Fibroblast of gingiva (primary cell): Measurements from ENCODE around the gene NMRAL1.
A peak's percentile ranks its signal among the peaks of the same experiment; 100 is the strongest.

Experiments
- DNase-seq: peaks from one replicate; pipeline ENCODE4 v3.0.0-alpha.2; 2011; ENCODE audit warnings: low read depth

The NMRAL1 gene

DNA sequence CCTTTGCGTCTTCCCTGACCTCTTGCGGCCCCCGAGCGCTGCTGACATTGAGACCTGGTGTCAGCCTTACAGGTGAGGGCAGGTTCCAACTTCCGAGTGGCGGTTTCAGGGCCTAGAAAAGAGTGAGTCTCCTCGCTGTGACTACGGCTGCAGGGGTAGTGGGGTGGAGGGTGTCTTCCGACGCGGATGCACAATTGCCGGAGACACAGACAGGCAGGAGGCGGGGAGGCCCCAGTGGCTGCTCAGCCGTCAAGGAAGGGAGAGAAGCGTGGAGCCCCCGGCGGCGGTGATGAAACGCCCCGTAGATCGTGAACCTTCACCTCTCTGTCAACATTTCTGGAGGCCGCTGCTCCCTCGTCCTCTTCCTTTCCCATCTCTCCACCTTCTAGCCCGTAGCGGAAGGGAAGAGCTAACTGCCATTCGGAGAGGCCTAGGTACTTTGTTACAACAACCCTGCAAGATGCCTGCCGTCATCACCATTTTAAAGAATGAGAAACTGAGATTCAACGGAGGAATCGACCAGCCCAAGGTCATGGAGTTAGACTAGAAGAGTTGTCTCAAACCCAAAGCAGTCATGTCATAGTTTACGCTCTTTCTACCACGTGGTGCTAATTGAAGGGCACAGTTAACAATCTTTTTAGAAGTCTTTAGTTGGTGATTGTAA lies 48.3 kb downstream of the NMRAL1 start:
- no peak for DNase-seq

DNA sequence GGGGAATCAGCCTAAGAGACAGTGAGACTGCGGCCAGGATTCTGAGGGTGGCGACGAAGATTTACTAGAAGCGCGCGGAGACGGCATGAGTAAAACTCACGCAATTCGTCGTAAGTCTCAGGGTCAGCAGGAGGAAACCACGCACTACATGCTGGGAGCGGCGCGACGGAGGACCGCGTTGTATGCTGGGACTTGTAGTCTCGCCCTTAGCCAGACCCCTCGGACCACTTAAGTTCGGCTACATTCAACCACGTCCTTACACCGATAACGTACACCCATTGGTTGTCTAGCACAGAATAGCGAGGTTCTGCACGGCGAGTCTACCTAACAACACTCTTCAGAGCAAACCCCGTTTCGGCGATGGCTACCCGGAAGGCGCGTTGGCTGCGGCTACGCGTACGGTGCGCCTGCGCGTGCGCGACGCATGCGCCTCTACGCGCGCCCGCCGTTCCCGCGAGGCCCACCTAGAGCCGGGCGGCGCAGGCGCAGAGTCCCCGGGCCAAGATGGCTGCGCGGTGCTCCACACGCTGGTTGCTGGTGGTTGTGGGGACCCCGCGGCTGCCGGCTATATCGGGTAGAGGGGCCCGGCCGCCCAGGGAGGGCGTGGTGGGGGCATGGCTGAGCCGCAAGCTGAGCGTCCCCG lies 48.9 kb downstream of the NMRAL1 start, which contains the start of gene DNAJA3:
DNAJA3 (plus strand) TSS at position 491 of the 643 bp plus-strand sequence; CDS start at position 505, 14 bp downstream.
- peak; percentile 96 for DNase-seq

DNA sequence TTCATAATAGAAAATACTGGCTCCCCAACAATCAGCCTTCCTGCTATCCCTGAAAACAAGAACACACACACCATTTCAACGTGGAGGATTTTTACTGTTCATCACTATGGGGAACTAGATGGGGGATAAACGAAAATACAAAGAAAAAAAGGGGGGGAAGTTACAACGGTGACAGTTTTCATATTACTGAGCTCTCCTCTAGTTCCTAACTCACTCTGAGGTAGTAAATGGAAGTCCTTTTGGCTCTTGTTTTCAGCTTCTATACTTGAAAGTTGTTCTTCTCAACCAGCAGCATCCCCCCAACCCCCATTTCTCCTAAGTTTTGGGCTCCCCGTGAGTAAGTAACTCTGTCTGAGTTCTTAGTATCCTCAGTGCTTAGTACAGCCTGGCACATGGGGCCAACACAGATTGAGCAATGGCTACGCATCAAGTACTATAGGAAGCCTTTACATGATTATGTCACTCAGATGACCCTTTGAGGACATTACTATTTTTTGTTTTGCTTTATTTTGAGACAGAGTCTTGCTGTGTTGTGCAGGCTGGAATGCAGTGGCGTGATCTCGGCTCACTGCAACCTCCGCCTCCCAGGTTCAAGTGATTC lies 53.8 kb downstream of the NMRAL1 start:
- no peak for DNase-seq

DNA sequence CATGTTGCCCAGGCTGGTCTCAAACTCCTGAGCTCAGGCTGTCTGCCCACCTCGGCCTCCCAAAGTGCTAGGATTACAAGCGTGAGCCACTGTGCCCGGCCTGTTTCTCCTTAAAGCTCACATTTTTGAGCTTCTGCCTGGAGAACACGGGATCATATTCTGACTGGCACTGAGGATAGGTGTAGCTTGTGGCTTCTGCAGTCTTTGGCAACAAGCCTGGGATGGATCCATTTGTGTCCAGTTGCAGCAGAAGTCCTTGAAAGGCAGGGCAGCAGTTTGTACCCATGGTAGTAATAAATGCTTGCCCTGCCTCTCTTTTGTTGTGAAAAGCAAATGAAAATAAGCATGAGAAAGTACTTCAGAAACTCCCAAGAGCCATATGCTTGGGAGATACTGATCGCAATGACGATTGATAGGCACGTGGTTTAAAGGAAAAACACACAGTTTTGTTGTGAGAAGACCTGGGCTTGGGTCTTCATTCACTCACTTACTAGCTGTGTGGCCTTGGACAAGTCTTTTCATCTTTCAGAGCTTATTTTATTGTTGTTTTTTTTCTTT lies 54.9 kb downstream of the NMRAL1 start:
- DNase-seq, result no peak

DNA sequence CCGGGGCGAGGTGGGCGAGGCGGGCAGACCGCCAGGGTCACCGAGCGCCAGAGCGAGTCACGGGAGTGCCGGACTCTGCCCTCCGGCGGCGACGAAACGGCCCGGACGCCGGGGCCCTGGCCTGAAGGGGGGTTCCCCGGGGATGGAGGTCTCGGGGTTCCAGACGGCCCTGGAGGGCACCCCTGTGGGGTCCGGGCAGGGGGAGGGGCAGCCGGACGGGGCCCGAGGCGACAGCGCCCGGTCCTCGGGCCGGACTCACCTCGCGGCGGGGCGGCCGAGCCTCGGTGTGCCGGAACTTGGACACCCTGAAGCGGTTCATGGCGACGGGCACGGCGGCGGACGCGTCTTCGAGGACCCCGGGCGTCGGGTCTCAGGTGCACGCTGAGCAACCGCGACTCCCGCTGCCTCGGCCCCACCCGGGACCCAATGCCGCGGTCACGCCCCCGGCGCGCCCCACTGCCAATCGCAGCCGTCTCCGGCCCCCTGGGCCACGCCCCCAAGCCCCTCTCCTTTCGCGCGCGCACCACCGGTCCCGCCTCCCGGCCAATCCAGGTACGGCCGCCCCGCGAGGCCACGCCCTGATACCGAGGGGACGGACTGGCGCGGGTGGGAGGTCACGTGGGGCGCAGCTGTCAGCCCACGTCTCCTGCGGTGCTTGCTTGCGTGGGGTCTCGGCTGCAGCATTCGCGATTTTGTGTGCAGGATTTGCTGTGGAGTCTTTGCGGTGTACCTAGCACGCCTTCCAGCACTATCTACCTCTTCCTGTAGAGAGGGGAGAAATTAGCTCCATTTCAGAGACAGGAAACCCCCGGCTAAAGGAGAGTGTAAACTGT lies 58.0 kb downstream of the NMRAL1 start, which contains the start of gene CORO7:
CORO7 (minus strand) TSS at position 397 of the 833 bp plus-strand sequence; CDS start at position 319, 78 bp downstream.
- DNase-seq, result peak; percentile 84

DNA sequence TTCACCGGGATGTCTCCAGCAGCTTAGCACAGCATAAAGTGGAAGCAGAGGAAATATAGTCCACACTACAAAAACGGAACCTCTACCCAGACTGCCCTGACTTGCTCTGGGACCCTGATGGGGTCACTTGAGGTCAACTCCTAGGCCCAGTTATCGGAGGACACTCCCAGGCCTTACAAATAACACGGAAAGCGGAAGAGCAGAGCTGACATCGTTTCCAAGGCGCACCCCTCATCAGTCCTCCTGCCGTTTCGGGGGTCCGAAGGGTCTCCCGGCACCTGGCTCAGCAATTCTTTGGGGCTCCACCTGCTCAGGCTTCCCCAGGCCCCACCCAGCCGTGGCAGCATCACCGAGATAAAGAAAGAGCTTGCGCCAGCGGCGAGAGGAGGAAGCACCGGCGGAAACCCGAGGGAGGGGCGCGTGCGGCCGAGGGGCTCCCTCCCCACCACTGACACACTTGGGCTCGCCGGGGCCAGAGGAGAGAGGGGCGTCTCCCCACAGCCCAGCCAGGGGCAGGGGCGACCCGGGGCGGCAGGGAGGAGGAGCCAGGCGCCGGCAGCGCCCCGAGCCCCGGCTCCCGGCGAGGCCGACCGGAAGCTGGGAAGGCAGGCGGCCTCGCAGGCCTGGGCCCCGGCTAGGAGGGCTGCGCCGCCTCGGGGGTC lies 58.8 kb downstream of the NMRAL1 start:
- no peak for DNase-seq

DNA sequence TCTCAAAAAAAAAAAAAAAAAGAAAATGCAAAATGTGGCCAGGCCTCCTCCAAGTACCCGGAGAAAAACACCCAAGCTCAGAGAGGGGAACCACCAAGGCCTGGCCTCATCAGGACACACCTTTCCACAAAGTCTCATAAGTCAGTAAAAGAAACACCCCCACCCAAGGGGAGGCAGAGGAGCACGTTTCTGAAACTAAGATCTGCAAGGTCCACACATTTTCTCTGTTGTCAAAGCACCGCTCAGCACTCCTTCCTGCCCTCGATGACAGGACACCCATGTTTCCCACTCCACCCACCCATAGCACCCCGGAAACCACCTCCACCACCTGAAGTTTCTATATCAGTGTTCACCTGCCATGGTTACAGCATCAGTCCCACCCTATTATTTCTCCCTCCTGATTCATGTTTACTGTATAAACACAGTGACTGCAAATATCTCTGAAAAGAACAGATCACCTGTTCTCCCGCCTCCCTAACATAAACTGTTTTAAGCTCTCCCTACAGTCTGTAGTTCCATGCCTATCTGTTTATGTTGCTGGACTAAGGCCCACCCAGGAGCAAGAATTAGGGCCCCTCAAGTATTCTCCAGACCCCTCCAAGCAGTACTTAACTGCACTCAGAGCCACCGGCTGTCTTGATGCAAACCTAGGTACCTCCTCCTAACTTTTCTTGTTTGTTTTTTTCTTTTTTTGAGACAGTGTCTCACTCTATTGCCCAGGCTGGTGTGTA lies 60.1 kb downstream of the NMRAL1 start:
- no peak for DNase-seq

DNA sequence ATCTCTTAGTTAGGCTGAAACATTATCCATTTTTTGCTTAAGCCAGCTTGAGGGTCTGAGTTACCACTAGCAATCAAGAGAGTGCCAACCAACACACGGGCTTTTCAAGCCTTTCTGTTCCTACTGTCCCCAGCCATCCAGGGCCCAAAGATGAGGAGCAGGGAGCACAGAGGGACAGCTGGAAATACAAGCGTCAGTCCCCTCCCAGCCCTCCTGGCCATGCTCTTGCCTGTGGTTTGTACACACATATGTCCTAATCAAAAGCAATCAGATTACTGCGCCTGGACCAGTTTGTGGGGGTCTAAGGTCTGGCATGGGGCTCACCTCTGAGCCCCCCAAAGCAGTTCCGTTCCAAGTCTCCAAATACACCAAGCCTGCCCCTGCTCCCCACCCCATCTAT lies 61.6 kb downstream of the NMRAL1 start:
- DNase-seq, result no peak

DNA sequence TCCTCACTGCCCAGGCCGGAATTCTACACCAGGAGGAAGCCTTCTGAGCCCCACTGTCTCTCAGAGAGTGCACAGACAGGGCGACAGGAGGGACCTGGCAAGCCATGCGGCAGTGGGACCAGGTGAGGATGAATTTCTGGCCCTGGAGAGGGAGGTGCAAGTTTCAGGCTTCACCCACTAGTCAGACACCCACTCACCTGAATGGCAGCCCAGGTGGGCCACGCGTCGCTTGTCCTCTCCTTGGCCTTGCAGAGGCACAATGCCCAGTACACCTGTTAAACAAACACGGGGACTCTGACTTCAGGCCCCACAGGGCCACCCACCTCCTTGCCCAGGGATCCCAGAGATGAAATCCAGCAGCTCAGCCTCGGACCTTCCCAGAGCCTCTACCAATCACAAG lies 62.3 kb downstream of the NMRAL1 start:
- DNase-seq, result no peak
